Heart right ventricle (tissue), 16 donors: ENCODE data around the gene NPLOC4. TPM values are rescaled to one million over a fixed set of nuclear protein-coding genes. Genes with fewer than 3 reads are reported as not detected.
A peak's percentile ranks its signal among the peaks of the same experiment; 100 is the strongest.

Experiments
- ATAC-seq, 8 donors: fragments of 200-7000 bp; cut with Tn5 transposase; one replicate each; pipeline ENCODE4 v1.9.1; 2020; ENCODE audit warnings: mild to moderate bottlenecking in 8 of 8, moderate library complexity in 8 of 8, moderate number of reproducible peaks in 1 of 8
- DNase-seq, 2 donors: peaks; one replicate each; pipeline ENCODE4 v3.0.0-alpha.2; 2020
- H3K27ac ChIP-seq, 10 donors: fragments of 200-600 bp; sonication (generic) in 2 of 10; one replicate each; pipeline versions ENCODE4 v1.5.0 to v1.8.0; 2020 to 2022; ENCODE audit warnings: mild to moderate bottlenecking in 3 of 10
- H3K27me3 ChIP-seq, 7 donors: fragments of 200-600 bp; one replicate each; pipeline ENCODE4 v1.8.0; 2021 to 2022; ENCODE audit warnings: mild to moderate bottlenecking in 2 of 7
- H3K36me3 ChIP-seq, 9 donors: fragments of 200-600 bp; sonication (generic) in 1 of 9; one replicate each; pipeline versions ENCODE4 v1.5.0 to v1.8.0; 2020 to 2022; ENCODE audit warnings: mild to moderate bottlenecking in 2 of 9
- H3K4me1 ChIP-seq, 9 donors: fragments of 200-600 bp; sonication (generic) in 1 of 9; one replicate each; pipeline versions ENCODE4 v1.5.0 to v1.8.0; 2020 to 2022; ENCODE audit warnings: mild to moderate bottlenecking in 4 of 9
- H3K4me3 ChIP-seq, 10 donors: fragments of 200-600 bp; sonication (generic) in 2 of 10; one replicate each; pipeline versions ENCODE4 v1.5.0 to v1.8.0; 2020 to 2022; ENCODE audit warnings: mild to moderate bottlenecking in 7 of 10, moderate library complexity in 2 of 10
- H3K9me3 ChIP-seq, 11 donors: fragments of 200-600 bp in 10 of 11; sonication (generic) in 2 of 11; one replicate each; pipeline versions ENCODE4 v1.5.0 to v1.8.0; 2013 to 2022; ENCODE audit warnings: mild to moderate bottlenecking in 2 of 11, control low read depth in 1 of 11, moderate library complexity in 1 of 11
- WGBS, 2 donors: extraction: QIAGEN DNeasy Blood & Tissue Kit; methylation state at CpG; one replicate each; pipeline ENCODE4 v1.1.7; 2013; ENCODE audit warnings: inconsistent platforms in 1 of 2; 5-methylcytosine and 5-hydroxymethylcytosine counted together
- intact Hi-C, 10 donors: fragments of 100-400 bp; cut with DNase I; formaldehyde crosslinking; loops; one replicate each; pipeline versions ENCODE4 v1.11.1 to v1.14.2; 2022
- polyA plus RNA-seq, 2 donors: library from polyadenylated mRNA; stranded (reverse); fragments of 200-250 nt; gene quantifications; one replicate each; pipeline ENCODE4 v1.2.3, GENCODE V29; 2013
- total RNA-seq, 10 donors: library from RNA; stranded (reverse); fragmentation: NEBNext Ultra II Directional in 3 of 10; extraction: Animal tissue kit (Norgen Biotek cat#: 25700) in 3 of 10; gene quantifications; one replicate each; pipeline versions ENCODE4 v1.2.1 to v1.2.4, GENCODE V29; 2021 to 2023
- TF ChIP-seq, protein P1 (sequence below), 9 donors: fragments of 200-600 bp; sonication (generic) in 2 of 9; IDR thresholded peaks; one replicate each; pipeline versions ENCODE4 v1.5.0 to v1.8.0; 2021 to 2022; ENCODE audit warnings: antibody characterized with exemption in 9 of 9, mild to moderate bottlenecking in 5 of 9, moderate library complexity in 1 of 9
- donor health status: Arrhythmogenic right ventricular cardiomyopathy.
- donor health status: ischemic (EF 13 %, LVEDD 7.1; RV severe dilation, severe dysfunction).
- donor health status: healthy with polysubstance abuse.
- donor health status: DM: no; HTN: yes; CAD: no.
- donor health status: DM: no; HTN: no; CAD: no.
- donor health status: ischemic (EF 25% LVEDD 6.9; RV normal size, moderate dysfunction).
- donor health status: ischemic (EF 25% LVEDD 5.7; RV mildly dilated, moderate dysfunction).
- donor health status: healthy.
- donor health status: DM: yes; HTN: yes; CAD: no.
- donor health status: Ischemic cardiomyopathy.
- donor health status: ischemic (EF 35%, LVEDD 5.7; RV mildly dilated, moderate dysfunction).
- donor health status: nonischemic (EF 11% LVEDD 7.7; RV severe dilation, severe dysfunction).
- donor health status: DM: yes; HTN: yes; CAD: no.
- donor health status: PGD.
- donor health status: ischemic (EF 29% LVEDD 5.4; RV normal size, mild dysfunction).
- donor health status: nonischemic (EF 23%, LVEDD 6.1; RV moderate dilation, normal function).

Gene NPLOC4
- total and polyA plus RNA-seq, 12 donors = 30.7 to 115 (median 95.2) TPM

DNA sequence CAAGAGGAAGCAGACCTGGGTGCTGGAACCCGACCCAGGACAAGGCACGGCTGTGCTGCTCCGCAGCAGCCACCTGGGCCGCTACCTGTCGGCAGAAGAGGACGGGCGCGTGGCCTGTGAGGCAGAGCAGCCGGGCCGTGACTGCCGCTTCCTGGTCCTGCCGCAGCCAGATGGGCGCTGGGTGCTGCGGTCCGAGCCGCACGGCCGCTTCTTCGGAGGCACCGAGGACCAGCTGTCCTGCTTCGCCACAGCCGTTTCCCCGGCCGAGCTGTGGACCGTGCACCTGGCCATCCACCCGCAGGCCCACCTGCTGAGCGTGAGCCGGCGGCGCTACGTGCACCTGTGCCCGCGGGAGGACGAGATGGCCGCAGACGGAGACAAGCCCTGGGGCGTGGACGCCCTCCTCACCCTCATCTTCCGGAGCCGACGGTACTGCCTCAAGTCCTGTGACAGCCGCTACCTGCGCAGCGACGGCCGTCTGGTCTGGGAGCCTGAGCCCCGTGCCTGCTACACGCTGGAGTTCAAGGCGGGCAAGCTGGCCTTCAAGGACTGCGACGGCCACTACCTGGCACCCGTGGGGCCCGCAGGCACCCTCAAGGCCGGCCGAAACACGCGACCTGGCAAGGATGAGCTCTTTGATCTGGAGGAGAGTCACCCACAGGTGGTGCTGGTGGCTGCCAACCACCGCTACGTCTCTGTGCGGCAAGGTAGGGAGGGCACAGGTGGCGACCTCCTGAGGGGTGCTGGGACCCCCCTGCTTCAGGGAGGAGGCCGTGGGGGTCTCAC is 108.1 kb downstream of the NPLOC4 start:
- no peak for ATAC-seq

DNA sequence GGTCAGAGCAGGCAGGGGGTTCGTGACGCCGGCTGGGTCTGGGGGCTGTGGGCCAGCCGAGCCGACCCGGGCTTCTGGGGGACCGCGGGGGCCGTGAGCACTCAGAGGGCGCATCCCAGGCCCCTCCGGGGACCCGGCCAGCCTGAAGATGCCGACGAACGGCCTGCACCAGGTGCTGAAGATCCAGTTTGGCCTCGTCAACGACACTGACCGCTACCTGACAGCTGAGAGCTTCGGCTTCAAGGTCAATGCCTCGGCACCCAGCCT is 108.6 kb downstream of the NPLOC4 start:
- 60 to 78% methylated on average over 20 of the region's 20 CpGs for WGBS, 2 donors
- TF ChIP-seq, protein P1, sequence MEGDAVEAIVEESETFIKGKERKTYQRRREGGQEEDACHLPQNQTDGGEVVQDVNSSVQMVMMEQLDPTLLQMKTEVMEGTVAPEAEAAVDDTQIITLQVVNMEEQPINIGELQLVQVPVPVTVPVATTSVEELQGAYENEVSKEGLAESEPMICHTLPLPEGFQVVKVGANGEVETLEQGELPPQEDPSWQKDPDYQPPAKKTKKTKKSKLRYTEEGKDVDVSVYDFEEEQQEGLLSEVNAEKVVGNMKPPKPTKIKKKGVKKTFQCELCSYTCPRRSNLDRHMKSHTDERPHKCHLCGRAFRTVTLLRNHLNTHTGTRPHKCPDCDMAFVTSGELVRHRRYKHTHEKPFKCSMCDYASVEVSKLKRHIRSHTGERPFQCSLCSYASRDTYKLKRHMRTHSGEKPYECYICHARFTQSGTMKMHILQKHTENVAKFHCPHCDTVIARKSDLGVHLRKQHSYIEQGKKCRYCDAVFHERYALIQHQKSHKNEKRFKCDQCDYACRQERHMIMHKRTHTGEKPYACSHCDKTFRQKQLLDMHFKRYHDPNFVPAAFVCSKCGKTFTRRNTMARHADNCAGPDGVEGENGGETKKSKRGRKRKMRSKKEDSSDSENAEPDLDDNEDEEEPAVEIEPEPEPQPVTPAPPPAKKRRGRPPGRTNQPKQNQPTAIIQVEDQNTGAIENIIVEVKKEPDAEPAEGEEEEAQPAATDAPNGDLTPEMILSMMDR (IDR thresholded peaks at IDR 0.05) = no peak
- no peak for ATAC-seq
- DNase-seq = peak in 1 of 2 donors; percentile 6
- Histone ChIP-seq H3K27ac (no peak overlapping the region), H3K9me3 (no peaks in the 10 kb centered on the region), H3K4me1 (peaks cover 0 to 12% (median 1%) of the 10 kb centered on the region in 9 donors), H3K36me3 (no peaks in the 10 kb centered on the region), H3K27me3 (peaks cover 0 to 62% (median 57%) of the 10 kb centered on the region in 7 donors), H3K4me3 (no peak overlapping the region)
- intact Hi-C loops = no loop called here

More for the DNA sequence above, 108.1 kb downstream of the NPLOC4 start:
- no peaks in the 10 kb centered on the region for H3K36me3 ChIP-seq
- no peak overlapping the region for H3K27ac ChIP-seq
- DNase-seq = peak in 1 of 2 donors; percentile 3
- H3K9me3 ChIP-seq = no peaks in the 10 kb centered on the region
- 87 to 90% methylated on average over 60 to 62 of the region's 62 CpGs for WGBS, 2 donors
- TF ChIP-seq, protein P1 (IDR thresholded peaks at IDR 0.05) = no peak
- peaks cover 0 to 59% (median 55%) of the 10 kb centered on the region in 7 donors for H3K27me3 ChIP-seq
- peaks cover 0 to 9% (median 0%) of the 10 kb centered on the region in 9 donors for H3K4me1 ChIP-seq
- H3K4me3 ChIP-seq = no peak overlapping the region
- intact Hi-C loops = no loop called here

DNA sequence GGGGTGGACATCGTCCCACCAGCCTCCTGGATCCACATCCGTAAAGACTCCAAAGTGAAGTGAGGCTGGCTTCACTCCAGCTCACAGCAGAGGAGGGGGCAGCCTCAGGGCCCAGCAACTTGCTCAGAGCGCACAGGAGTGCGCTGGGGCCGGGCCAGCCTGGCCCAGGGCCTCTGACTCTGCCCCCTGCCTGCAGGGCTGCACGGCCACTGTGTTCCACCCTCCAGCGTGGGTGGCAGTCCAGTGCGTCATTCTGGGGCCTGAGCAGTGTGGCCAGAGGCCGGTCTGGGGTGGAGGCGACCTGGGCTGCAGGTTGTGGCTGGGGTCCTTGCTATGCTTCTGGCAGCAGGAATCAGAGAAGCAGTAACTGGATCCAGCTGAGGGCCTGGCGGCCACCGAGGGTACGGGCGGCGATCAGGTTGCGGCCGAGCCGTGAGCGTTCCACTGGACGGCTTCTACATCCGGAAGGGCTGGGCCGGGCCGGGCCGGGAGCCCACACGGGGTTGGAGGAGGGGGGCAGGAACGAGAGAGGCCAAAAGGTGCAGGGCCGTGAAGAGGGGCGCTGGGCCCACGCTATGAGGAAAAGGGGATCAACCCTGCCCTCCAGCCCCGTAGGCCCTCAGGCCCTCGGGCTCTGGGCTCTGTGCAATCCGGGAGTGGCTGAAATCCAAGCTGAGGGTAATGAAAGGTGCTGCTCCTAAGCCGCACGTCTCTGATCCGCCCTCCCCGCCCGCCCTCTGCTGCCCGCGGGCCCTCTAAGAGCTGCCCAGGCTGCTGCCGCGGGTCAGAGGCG is 109.1 kb downstream of the NPLOC4 start, which contains the start of gene FSCN2:
TSS of gene FSCN2 (plus strand) at position 787 of the 793 bp plus-strand sequence. CDS start 155 bp downstream, outside the sequence.
- peaks cover 0 to 67% (median 59%) of the 10 kb centered on the region in 7 donors for H3K27me3 ChIP-seq
- no peak within 1 kb of the TSS for H3K27ac ChIP-seq
- intact Hi-C loops = no loop called here
- TF ChIP-seq, protein P1 (IDR thresholded peaks at IDR 0.05) = peak in 3 of 9 donors; percentile 6 to 26 (median 12)
- H3K36me3 ChIP-seq = no peaks in the 10 kb centered on the region
- peak within 1 kb of the TSS in 1 of 10 donors; percentile 2 for H3K4me3 ChIP-seq
- DNase-seq (peak in 1 of 2 donors; percentile 8), ATAC-seq (peak in 4 of 8 donors; percentile 24 to 43 (median 36))
- H3K4me1 ChIP-seq = peaks cover 0 to 15% (median 5%) of the 10 kb centered on the region in 9 donors
- H3K9me3 ChIP-seq = no peaks in the 10 kb centered on the region
- WGBS, 2 donors = 49 to 50% methylated on average over 39 to 42 of the region's 42 CpGs
